ENCODE results near the gene TRIM22.

- TF ChIP-seq CTCF (IDR thresholded peaks at IDR 0.05) = peak; percentile 59 to 71 (median 64)
- peak; percentile 48 to 90 for TF ChIP-seq POLR2A (IDR thresholded peaks at IDR 0.05)
Measured at GRCh38 chr11:5684646-5685362, 4.8 kb upstream of the TRIM22 start, which contains the start of gene TRIM5.

All from uterus (tissue), 2 donors.